ENCODE results near the gene SPATA24. TPM values are rescaled to one million over a fixed set of nuclear protein-coding genes. Genes with fewer than 3 reads are reported as not detected.

SPATA24 gene
- total RNA-seq, 1 experiment from 2014 or later, result 9.8 TPM

DNA sequence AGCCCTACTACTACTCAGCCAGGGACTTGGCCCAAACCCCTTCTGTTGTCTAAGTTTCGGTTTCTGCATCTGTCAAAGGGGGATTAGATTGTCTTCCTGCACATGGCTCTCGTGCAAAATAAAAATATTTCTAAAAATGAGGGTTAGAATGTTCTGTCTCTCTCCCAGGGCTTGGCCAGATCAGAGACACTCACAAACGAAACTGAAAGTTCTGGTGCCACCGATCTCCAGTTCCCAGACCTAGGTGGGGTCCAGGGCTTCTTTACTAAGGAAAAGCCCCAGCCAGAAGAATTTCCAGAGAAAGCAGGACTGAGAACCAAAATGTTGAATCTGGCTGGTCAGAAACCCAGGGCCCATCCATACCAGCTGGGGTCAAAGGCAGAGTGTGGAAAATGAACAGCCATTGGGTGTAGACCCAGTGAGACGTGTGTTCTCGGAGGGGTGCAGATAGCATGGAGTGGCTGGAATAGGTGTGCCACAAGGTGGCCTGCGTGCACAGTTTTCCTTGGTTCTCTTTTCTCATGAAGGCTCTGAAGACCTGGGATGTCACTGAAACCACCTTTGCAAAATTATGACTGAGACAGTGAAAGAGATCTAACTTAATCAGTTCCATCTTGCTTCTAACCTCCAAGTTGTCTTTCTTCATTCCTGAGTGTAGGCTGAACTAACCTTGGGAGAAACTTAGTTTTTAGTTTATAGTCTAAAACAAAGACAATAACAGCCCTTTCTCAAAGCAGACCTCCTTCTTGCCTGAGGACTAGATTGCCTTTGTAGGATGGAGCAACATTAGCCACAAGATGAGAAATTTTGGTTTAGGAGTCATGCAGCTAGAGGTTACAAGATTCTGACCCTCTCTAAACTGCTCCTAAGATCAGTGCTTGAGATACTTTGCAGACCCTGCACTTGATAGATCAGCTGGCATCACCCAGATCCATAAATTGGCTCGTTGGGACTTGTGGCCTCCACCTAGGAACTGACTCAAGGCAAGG lies 18.5 kb downstream of the SPATA24 start:
- no TSS peak for BruUV-seq (replicated peaks)
- Mint-ChIP-seq H3K4me3 (ENCODE audit: unreplicated experiment) (no peak overlapping the region), H3K36me3 (ENCODE audit: insufficient read depth, unreplicated experiment) (no peaks in the 10 kb centered on the region), H3K27ac (ENCODE audit: low read depth, unreplicated experiment) (no peak overlapping the region), H3K4me1 (ENCODE audit: insufficient read depth, unreplicated experiment) (peaks cover 20% of the 10 kb centered on the region), H3K27me3 (ENCODE audit: insufficient read depth, unreplicated experiment) (no peaks in the 10 kb centered on the region), H3K9me3 (ENCODE audit: unreplicated experiment) (no peaks in the 10 kb centered on the region)
- DNase-seq (ENCODE audit: unreplicated experiment), result no peak
- CTCF ChIA-PET, result interaction anchor here (0.6 to 1.3 kb wide), 4 partner anchors 10 to 381 kb away, joined by 3 to 4 read pairs (median 3); no protein-coding TSS in a partner anchor
- TF ChIP-seq, protein P1, sequence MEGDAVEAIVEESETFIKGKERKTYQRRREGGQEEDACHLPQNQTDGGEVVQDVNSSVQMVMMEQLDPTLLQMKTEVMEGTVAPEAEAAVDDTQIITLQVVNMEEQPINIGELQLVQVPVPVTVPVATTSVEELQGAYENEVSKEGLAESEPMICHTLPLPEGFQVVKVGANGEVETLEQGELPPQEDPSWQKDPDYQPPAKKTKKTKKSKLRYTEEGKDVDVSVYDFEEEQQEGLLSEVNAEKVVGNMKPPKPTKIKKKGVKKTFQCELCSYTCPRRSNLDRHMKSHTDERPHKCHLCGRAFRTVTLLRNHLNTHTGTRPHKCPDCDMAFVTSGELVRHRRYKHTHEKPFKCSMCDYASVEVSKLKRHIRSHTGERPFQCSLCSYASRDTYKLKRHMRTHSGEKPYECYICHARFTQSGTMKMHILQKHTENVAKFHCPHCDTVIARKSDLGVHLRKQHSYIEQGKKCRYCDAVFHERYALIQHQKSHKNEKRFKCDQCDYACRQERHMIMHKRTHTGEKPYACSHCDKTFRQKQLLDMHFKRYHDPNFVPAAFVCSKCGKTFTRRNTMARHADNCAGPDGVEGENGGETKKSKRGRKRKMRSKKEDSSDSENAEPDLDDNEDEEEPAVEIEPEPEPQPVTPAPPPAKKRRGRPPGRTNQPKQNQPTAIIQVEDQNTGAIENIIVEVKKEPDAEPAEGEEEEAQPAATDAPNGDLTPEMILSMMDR (IDR thresholded peaks at IDR 0.05; ENCODE audit: unreplicated experiment), result no peak
- intact Hi-C loops (cut with micrococcal nuclease), result no loop called here
- POLR2A ChIA-PET, result interaction anchor here (0.6 to 2.0 kb wide), 9 partner anchors 11 to 68 kb away, joined by 3 to 9 read pairs (median 6); partner anchors contain the start of genes DNAJC18, PAIP2 and SPATA24

DNA sequence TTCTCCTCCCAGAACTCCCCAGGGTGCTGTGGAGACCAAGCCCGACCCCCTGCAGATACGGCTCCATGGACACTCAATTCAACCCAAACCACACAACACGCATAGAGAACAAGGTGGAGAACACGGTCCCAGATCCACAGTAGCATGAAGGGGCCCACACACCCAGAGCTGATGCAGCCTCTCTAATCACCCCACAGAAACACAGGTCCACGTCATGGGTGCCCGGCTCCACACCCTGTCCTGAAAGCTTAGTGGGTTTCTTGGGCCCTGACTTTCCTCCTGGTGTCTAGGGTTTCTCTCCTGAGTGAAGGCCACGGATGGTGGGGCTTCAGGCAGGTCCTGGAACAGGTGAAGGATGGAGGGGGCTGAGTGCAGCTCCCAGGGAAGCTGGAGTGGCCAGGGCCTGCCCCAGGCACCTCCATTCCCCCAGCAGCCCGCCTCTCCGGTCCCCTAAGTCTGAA lies 19.3 kb downstream of the SPATA24 start:
- DNase-seq (ENCODE audit: unreplicated experiment), result no peak
- TF ChIP-seq, protein P1 (IDR thresholded peaks at IDR 0.05; ENCODE audit: unreplicated experiment), result no peak
- BruUV-seq (replicated peaks), result no TSS peak
- Mint-ChIP-seq H3K36me3 (ENCODE audit: insufficient read depth, unreplicated experiment) (no peaks in the 10 kb centered on the region), H3K27me3 (ENCODE audit: insufficient read depth, unreplicated experiment) (no peaks in the 10 kb centered on the region), H3K4me3 (ENCODE audit: unreplicated experiment) (no peak overlapping the region), H3K4me1 (ENCODE audit: insufficient read depth, unreplicated experiment) (peaks cover 20% of the 10 kb centered on the region), H3K9me3 (ENCODE audit: unreplicated experiment) (no peaks in the 10 kb centered on the region), H3K27ac (ENCODE audit: low read depth, unreplicated experiment) (no peak overlapping the region)
- intact Hi-C loops (cut with micrococcal nuclease), result no loop called here
- ChIA-PET CTCF (interaction anchor here (0.5 to 0.9 kb wide), 3 partner anchors 9 to 51 kb away, joined by 3 to 4 read pairs (median 4); no protein-coding TSS in a partner anchor), POLR2A (interaction anchor here (1.0 kb wide), 1 partner anchor 11 kb away, joined by 5 read pairs; no protein-coding TSS in a partner anchor)

DNA sequence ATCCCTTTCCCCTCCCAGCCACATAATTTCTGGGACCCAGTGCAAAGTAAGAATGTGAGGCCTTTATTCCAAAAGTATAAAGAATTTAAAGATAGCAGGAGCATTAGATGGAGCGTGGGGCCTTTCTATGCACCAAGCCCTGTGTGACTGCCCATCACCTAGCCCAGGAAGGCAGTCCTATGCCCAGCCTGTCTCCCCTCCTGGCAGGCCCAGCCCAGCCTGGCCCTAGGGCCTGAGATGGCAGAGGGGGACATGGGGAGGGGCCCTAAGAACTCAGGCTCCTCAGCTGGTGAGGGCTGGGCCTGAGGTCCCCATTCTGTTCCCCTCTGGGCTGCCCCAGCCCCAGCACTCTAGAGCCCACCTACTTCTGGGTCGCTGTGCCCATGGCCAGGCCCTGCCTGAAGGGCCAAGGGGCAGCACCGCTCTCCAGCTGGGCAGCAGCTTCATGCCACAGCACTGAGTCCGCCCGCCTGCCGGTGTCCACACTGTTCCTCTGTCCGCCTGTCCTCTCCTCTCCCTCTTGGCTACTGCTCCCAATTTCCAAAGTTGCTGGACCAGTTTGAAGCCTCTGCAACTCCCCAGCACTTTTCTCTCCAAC lies 19.8 kb downstream of the SPATA24 start:
- CTCF ChIA-PET, result interaction anchor here (0.5 to 0.9 kb wide), 4 partner anchors 9 to 184 kb away, joined by 3 to 4 read pairs (median 4); no protein-coding TSS in a partner anchor
- POLR2A ChIA-PET, result interaction anchor here (1.0 kb wide), 1 partner anchor 10 kb away, joined by 5 read pairs; no protein-coding TSS in a partner anchor
- Mint-ChIP-seq H3K4me3 (ENCODE audit: unreplicated experiment) (no peak overlapping the region), H3K27me3 (ENCODE audit: insufficient read depth, unreplicated experiment) (no peaks in the 10 kb centered on the region), H3K36me3 (ENCODE audit: insufficient read depth, unreplicated experiment) (no peaks in the 10 kb centered on the region), H3K27ac (ENCODE audit: low read depth, unreplicated experiment) (no peak overlapping the region), H3K9me3 (ENCODE audit: unreplicated experiment) (no peaks in the 10 kb centered on the region), H3K4me1 (ENCODE audit: insufficient read depth, unreplicated experiment) (peaks cover 20% of the 10 kb centered on the region)
- TF ChIP-seq, protein P1 (IDR thresholded peaks at IDR 0.05; ENCODE audit: unreplicated experiment), result no peak
- BruUV-seq (replicated peaks), result no TSS peak
- no peak for DNase-seq (ENCODE audit: unreplicated experiment)
- intact Hi-C loops (cut with micrococcal nuclease), result no loop called here

Data from MCF 10A (cell line).